DOHH2 (cell line): ENCODE data around the gene CFAP52.
"Not testable (repeated sequence)": the region's sequence is repeated elsewhere in the genome, so short reads cannot be mapped to it uniquely, and the experiment has no call there.

Experiments
- H3F3A ChIP-seq: fragments of 200-600 bp; sonication (generic), shearing (Covaris generic); 2 replicates; pipeline ENCODE4 v1.6.0; 2016; ENCODE audit warnings: antibody characterized with exemption, mild to moderate bottlenecking; ENCODE audit not compliant: control insufficient read depth, insufficient read depth
- H3K27ac ChIP-seq: fragments of 200-600 bp; sonication (generic); 2 replicates; pipeline ENCODE4 v1.5.1; 2014; ENCODE audit warnings: low read depth, mild to moderate bottlenecking, low read length, moderate library complexity
- H3K27me3 ChIP-seq: fragments of 200-600 bp; sonication (generic); 2 replicates; pipeline ENCODE4 v1.6.1; 2014; ENCODE audit warnings: mild to moderate bottlenecking, low read length, mixed read lengths; ENCODE audit not compliant: control insufficient read depth
- H3K36me3 ChIP-seq: fragments of 200-600 bp; sonication (generic); 2 replicates; pipeline ENCODE4 v1.6.1; 2014; ENCODE audit warnings: mild to moderate bottlenecking, low read length, moderate library complexity, mixed read lengths; ENCODE audit not compliant: control insufficient read depth
- H3K4me1 ChIP-seq: fragments of 200-600 bp; sonication (generic); 2 replicates; pipeline ENCODE4 v1.6.1; 2014; ENCODE audit warnings: mild to moderate bottlenecking, low read length, mixed read lengths; ENCODE audit not compliant: control insufficient read depth
- H3K4me2 ChIP-seq: fragments of 200-600 bp; sonication (generic); 2 replicates; pipeline ENCODE4 v1.6.0; 2014; ENCODE audit warnings: mild to moderate bottlenecking, low read length, moderate library complexity
- H3K4me3 ChIP-seq: fragments of 200-600 bp; sonication (generic); 2 replicates; pipeline ENCODE4 v1.5.1; 2014; ENCODE audit warnings: mild to moderate bottlenecking, low read length, mixed read lengths
- H3K79me2 ChIP-seq: fragments of 200-600 bp; sonication (generic); 2 replicates; pipeline ENCODE4 v1.6.1; 2014; ENCODE audit warnings: mild to moderate bottlenecking, low read length, mixed read lengths; ENCODE audit not compliant: control insufficient read depth
- H3K9me2 ChIP-seq: fragments of 200-600 bp; sonication (generic); replicated peaks from 2 replicates; pipeline ENCODE4 v1.6.1; 2014; ENCODE audit warnings: mild to moderate bottlenecking, low read length, mixed read lengths; ENCODE audit not compliant: control insufficient read depth
- H3K9me3 ChIP-seq: fragments of 200-600 bp; sonication (generic); 2 replicates; pipeline ENCODE4 v1.6.1; 2014; ENCODE audit warnings: antibody characterized with exemption, low read length, mixed read lengths; ENCODE audit not compliant: control insufficient read depth, insufficient read depth
- H4K20me1 ChIP-seq: fragments of 200-600 bp; sonication (generic); 2 replicates; pipeline ENCODE4 v1.6.0; 2014; ENCODE audit warnings: low read depth, mild to moderate bottlenecking, antibody characterized with exemption, low read length, moderate library complexity; ENCODE audit not compliant: control insufficient read depth, insufficient read depth
- EZH2phosphoT487 ChIP-seq: fragments of 200-600 bp; sonication (generic); IDR thresholded peaks from 2 replicates; pipeline ENCODE4 v1.6.1; 2017; ENCODE audit warnings: borderline replicate concordance, mild to moderate bottlenecking, antibody characterized with exemption, low read length, moderate library complexity, mixed read lengths
- TF ChIP-seq, protein P1 (sequence below): fragments of 200-600 bp; sonication (generic); IDR thresholded peaks from one replicate; pipeline ENCODE4 v1.5.1; 2014; ENCODE audit warnings: antibody characterized with exemption, mild to moderate bottlenecking, low read depth, low read length; ENCODE audit not compliant: poor library complexity, severe bottlenecking

The CFAP52 gene

DNA sequence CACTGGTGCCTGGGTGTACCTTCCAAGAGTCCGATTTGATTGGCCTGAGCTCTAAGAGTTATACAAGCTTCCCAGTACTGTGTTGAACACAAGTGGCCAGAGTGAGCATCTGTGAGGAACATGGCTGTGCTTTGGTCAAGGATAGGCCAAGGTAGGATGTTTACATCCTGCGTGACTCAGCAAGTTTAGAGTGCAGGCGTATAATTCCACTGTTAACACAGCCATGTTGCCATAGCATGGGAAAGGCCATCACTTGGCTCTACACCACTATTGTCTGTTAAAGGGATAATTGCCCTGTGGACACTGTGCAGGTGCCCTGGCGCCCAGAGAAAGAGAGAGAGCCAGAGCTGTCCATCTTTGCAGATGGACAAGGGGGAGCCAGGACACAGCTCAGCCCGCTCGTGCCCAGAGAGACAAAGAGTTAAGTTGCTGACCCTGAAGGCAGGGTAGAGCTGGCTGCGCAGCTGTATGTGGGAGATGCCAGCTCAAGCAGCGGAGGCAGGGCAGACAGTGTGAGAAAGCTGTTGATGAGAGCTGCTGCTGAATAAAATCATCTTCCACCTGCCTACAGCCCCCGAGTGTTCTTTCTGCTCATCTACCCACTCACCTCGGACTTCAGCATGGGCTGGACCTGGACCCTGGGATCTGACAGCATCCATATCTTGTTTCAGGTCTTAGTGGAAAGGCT, 11.7 kb downstream of the CFAP52 start:
- Histone ChIP-seq H3K9me3 (peaks cover 7% of the 10 kb centered on the region; the same call in 1 of the 2 replicates), H3K4me1 (no peaks in the 10 kb centered on the region), H3K27me3 (no peaks in the 10 kb centered on the region), H3K36me3 (no peaks in the 10 kb centered on the region), H3K9me2 (no peaks in the 10 kb centered on the region), H3K4me3 (no peak overlapping the region), H3K4me2 (no peak overlapping the region), H3K79me2 (no peaks in the 10 kb centered on the region), H4K20me1 (no peaks in the 10 kb centered on the region), H3F3A (no peaks in the 10 kb centered on the region), H3K27ac (no peak overlapping the region)
- TF ChIP-seq, protein P1, sequence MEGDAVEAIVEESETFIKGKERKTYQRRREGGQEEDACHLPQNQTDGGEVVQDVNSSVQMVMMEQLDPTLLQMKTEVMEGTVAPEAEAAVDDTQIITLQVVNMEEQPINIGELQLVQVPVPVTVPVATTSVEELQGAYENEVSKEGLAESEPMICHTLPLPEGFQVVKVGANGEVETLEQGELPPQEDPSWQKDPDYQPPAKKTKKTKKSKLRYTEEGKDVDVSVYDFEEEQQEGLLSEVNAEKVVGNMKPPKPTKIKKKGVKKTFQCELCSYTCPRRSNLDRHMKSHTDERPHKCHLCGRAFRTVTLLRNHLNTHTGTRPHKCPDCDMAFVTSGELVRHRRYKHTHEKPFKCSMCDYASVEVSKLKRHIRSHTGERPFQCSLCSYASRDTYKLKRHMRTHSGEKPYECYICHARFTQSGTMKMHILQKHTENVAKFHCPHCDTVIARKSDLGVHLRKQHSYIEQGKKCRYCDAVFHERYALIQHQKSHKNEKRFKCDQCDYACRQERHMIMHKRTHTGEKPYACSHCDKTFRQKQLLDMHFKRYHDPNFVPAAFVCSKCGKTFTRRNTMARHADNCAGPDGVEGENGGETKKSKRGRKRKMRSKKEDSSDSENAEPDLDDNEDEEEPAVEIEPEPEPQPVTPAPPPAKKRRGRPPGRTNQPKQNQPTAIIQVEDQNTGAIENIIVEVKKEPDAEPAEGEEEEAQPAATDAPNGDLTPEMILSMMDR = no peak
- no peak for TF ChIP-seq EZH2phosphoT487

DNA sequence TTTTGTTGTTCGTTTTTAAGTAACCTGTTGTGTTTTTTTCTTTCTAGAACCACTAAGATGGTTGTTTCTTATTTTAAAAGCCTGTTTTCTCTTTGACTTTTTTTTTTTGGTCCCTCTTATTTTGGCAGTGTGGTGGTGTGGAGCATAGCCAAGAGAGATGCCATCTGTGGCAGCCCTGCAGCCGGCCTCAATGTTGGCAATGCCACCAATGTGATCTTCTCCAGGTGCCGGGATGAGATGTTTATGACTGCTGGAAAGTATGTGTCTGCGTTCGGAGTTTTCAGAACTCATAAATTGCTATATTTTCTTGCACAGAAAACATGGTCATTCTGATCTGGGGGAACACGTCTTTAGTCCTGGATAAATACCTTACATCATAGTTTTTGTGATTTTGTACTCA, 17.6 kb downstream of the CFAP52 start:
- H3K4me3 ChIP-seq = no peak overlapping the region
- no peaks in the 10 kb centered on the region for H3K27me3 ChIP-seq
- no peaks in the 10 kb centered on the region for H4K20me1 ChIP-seq
- H3K36me3 ChIP-seq = no peaks in the 10 kb centered on the region
- H3K79me2 ChIP-seq = no peaks in the 10 kb centered on the region
- H3F3A ChIP-seq = no peaks in the 10 kb centered on the region
- no peak for TF ChIP-seq EZH2phosphoT487
- TF ChIP-seq, protein P1 = no peak
- H3K4me2 ChIP-seq = no peak overlapping the region
- H3K9me3 ChIP-seq = no peaks in the 10 kb centered on the region
- H3K27ac ChIP-seq = no peak overlapping the region
- H3K4me1 ChIP-seq = no peaks in the 10 kb centered on the region
- no peaks in the 10 kb centered on the region for H3K9me2 ChIP-seq

DNA sequence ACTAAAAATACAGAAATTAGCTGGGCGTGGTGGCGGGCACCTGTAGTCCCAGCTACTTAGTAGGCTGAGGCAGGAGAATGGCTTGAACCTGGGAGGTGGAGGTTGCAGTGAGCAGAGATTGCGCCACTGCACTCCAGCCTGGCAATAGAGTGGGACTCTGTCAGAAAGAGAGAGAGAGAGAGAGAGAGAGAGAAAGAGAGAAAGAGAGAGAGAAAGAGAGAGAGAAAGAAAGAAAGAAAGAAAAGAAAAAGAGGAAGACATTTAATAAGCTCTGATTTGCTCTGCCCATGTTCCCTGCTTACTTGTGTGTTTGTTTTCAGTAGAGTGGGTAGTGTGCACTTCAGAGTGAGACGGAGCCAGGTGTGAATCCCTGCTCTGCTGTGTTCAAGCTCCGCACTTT, 21.2 kb downstream of the CFAP52 start:
- H3K9me2 ChIP-seq, H3K27me3 ChIP-seq, H3K36me3 ChIP-seq, H3K4me2 ChIP-seq, H3K79me2 ChIP-seq, H3K9me3 ChIP-seq, H3K27ac ChIP-seq, H4K20me1 ChIP-seq, H3K4me1 ChIP-seq, H3K4me3 ChIP-seq, H3F3A ChIP-seq: not testable (repeated sequence)

DNA sequence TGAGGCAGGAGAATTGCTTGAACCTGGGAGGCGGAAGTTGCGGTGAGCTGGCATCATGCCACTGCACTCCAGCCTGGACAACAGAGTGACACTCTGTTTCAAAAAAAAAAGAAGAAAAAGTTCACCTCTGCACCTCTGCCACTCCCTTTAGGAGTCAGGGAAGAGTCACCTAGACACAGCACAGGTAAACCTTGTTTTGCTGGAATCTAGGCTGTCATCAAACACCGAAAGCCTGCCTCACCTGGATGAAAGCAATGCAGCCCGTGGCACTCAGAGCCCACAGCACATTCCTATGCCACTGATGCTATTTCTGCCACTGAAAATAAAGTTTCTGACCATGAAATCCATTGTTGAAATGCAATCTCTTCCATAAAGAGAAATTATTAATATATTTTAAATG, 22.2 kb downstream of the CFAP52 start:
- no peaks in the 10 kb centered on the region for H3K9me3 ChIP-seq
- no peaks in the 10 kb centered on the region for H3K4me1 ChIP-seq
- H4K20me1 ChIP-seq = no peaks in the 10 kb centered on the region
- no peaks in the 10 kb centered on the region for H3K9me2 ChIP-seq
- no peaks in the 10 kb centered on the region for H3F3A ChIP-seq
- H3K79me2 ChIP-seq = no peaks in the 10 kb centered on the region
- no peaks in the 10 kb centered on the region for H3K27me3 ChIP-seq
- H3K4me3 ChIP-seq = no peak overlapping the region
- no peak overlapping the region for H3K27ac ChIP-seq
- TF ChIP-seq EZH2phosphoT487 = no peak
- TF ChIP-seq, protein P1 = no peak
- H3K36me3 ChIP-seq = no peaks in the 10 kb centered on the region
- H3K4me2 ChIP-seq = no peak overlapping the region

DNA sequence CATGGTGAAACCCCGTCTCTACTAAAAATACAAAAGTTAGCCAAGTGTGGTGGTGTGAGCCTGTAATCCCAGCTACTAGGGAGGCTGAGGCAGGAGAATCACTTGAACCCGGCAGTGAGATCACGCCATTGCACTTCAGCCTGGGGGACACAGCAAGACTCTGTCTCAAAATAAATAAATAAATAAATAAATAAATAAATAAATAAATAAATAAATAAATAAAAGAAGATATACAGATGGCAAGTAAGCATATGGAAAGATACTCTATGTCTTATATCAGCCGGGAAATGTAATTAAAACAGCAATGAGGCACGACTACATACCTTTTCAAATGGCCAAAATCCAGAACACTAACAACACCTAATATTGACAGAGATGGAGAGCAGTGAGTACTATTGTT, 28.1 kb downstream of the CFAP52 start:
- not testable (repeated sequence) for H3K9me3 ChIP-seq, H3K4me2 ChIP-seq, H3K27ac ChIP-seq, H3F3A ChIP-seq, H3K79me2 ChIP-seq, H4K20me1 ChIP-seq, H3K36me3 ChIP-seq, H3K4me1 ChIP-seq, H3K4me3 ChIP-seq, H3K27me3 ChIP-seq, H3K9me2 ChIP-seq
